ENCODE data around the gene MAD2L2. TPM values are rescaled to one million over a fixed set of nuclear protein-coding genes. Genes with fewer than 3 reads are reported as not detected.

The MAD2L2 gene
- total RNA-seq, 1 donor from 2014 or later = 43.4 TPM

DNA sequence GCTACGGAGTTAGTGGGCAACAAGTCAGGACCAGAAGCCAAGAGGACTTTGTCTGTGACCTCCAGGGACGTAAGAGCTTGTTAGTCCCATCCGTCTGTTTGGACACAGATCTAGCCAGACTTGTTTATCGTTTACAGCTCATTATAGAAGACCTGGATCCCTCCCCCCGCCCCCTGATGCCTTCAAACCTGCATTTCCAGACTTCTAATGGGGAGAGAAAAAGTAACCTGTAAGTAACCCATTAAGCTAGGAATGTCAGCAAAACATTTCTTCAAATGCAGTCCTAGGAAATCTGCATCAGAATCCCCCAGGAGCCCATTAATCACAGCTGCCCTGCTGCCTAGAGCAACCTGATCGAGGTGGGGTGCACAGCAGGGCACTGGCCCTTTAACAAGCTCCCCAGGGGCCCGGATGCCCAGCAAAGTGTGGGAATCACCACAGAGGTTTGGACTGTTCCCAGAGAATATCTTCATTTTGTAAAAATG, 1.4 kb upstream of the MAD2L2 start:
- DNase-seq = no peak

DNA sequence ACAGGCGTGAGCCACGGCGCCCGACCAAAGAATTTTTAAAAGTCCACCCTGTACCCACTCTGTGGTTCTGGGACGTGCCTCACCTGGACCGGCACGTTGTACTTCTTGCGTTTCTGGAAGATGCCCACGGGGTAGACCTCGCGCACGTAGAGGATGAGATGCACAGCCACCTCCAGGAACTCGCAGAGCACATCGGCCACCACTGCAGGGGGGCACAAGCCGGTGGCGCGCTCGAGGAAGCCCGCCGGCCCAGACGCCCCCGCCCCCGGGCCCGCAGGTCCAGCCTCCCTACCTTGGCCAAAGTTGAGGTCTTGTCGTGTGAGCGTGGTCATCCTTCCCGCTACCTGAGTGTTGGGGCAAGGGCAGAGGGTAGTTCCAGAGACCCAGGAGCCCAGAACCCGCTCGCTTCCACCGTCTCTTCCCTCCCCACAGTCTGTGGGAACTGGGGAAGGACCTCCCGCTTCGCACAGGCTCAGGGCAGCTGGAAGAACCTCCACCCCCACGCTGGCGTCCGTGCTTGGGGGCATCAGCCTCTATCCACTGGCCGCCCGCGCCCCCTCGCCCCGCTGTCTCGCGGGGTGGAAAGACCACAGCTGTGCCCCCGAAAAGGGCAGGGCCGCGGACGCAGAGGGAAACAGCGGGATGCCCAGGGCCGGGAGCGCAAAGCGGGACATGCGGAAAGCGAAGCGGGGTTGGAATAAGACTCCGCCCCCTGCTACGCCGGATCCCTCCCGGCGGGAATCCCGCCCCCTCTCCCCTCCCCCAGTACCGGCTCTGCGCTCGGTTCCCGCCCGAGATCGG, 478 bp downstream of the MAD2L2 start:
- no peak for DNase-seq

DNA sequence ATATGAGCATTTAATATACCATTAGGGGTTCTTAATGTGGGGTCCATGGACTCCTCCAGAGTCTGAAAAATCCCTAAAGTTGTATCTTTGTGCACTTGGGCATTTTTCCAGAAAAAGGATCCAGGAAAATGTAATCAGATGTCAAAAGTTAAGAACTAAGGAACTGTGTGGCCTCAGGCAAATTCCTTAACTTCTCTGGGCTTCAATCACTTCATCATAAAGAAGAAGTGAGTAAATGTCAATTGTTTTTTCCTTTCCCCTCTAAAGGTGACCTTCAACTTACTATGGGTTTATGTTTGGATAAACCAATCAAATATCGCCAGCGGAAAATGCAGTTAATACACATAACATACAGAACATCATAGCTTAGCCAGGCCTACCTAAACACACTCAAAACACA, 2.5 kb downstream of the MAD2L2 start:
- DNase-seq = no peak

DNA sequence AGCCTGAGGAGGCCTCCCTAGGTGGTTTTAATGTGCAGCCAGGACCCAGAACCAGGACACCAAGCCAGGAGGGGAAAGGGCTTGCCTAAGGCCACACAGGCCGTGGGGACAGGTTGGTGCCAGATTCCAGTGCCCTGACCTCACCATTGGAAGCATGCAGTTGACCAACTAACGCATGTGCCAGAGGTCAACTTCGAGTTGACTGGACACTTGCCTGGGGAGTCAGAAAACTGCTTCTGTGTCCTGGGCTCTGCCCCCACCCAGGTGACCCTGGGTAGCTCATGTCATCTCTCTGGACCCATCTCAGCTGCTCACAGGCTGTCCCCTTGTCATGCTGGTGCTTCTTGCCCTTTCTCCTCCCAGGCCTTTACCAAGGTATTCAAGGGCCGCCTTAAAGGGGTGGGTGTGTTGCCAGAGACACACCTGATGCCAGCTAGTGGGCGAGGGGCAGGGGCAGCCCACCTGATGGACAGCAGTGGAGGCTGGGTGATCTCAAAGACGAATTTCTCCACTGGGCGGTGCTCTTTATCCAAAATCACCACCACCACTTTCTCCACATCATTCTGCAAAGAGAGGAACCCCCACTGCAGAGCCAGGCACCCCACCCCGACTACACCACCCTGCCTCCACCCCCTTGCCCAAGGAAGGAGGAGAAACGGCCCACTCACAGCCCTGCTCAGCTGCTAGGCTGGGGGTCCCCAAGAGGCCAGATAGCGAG, 4.4 kb downstream of the MAD2L2 start:
- no peak for DNase-seq

DNA sequence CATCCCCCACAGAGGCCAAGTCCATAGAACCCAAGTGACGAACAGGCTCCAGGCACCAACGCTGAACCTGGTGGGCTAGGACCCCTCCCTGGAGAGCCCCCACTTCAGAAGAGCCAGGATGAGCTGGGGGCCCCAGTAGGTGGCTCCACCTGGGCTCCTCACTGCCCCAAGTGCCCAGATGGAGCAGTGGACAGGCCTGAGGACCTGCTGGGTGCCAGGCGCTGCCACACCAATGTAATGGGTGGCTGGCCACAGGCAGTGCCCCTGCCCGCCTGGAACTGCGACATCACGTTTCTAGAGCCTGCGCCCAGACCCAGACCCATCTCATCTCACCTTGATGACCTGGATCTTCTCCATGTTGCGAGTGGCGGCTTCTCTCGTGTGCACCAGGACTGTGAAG, 5.6 kb downstream of the MAD2L2 start:
- no peak for DNase-seq

DNA sequence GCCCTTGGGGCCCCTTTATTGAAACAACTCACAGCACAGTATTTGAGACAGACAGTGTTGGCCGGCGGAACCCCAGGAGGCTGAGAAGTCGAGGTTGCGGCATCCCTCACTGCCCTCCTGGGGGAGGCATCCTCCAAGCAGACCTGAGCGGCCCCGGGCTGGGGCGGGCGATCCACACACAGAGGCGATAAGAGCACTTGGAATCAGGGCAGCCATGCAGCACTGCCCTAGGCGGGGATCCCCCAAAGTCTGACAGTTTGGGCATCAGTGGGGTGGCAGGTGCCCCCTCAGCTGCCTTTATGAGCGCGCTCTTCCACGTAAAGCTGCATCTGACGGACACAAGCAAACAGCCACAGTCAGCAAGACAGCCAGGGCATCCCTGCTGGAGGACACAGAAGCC, 6.5 kb downstream of the MAD2L2 start:
- no peak for DNase-seq

DNA sequence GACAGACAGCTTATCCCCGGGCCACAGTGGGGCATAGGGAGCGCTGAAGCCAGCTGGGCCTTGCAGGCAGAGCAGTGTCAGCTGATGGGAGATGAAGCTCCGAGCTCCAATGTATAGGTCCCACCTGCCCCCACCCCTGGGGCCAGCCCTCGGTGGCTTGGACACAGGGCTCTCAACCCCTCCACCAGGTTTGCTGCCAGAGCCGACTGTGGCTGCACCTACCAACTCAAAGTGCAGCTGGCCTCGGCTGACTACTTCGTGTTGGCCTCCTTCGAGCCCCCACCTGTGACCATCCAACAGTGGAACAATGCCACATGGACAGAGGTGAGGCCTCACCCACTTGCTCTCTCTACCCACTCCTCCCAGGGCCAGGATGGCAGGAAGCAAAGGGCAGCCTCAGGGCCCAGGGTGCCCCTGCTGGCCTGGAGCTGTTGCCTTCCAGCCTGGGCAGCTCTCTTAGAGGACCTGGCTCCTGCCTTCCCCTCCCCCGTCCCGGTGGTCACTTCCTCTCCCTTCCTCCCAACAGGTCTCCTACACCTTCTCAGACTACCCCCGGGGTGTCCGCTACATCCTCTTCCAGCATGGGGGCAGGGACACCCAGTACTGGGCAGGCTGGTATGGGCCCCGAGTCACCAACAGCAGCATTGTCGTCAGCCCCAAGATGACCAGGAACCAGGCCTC, 7.7 kb downstream of the MAD2L2 start:
- DNase-seq = no peak

DNA sequence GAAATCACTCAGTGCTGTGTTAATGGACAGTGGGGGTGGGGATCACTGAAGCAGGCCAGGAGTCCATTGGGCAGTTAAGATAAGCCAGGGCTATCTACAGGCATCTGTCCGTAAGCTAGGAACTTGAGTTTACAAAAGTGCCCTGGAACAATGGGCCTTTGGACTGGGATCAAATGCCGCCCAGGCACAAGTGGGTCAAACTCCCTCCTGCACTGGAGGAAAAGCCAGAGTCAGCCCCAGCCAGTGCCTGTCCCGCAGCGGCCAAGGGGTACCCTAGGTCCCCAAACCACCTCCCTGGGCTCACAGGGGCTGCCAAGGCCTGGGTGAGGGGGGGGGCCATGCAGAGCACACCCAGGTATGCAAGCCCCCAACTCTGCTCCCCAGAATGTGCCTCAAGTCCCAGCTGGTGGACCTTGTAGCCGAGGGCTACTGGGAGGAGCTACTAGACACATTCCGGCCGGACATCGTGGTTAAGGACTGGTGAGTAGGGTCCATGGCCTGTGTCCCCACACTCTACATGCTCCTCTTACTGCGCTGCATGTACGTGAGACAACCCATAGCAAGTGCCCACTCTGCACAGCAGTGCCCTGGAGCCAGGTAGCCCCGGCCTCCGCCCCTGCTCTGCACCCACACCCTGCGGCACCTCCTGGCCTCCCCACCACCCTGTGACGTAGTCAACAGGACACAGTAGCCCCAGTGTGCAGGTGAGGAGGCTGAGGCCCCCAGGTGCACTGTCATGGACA, 9.2 kb downstream of the MAD2L2 start:
- no peak for DNase-seq

DNA sequence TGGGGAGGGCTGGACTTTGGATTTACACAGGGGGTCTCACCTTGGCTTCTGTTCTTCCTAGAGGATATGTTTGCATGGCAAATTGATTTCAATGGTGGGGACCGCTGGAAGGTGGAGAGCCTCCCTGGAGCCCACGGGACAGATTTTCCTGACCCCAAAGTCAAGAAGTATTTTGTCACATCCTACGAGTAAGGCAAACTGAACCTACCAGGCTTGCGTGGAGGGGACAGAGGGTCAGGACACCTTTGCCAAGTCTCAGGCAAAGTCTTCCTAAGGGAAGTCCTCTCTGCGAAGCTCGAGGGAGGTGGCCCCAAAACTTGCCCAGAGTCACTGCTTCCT, 9.8 kb downstream of the MAD2L2 start:
- no peak for DNase-seq

DNA sequence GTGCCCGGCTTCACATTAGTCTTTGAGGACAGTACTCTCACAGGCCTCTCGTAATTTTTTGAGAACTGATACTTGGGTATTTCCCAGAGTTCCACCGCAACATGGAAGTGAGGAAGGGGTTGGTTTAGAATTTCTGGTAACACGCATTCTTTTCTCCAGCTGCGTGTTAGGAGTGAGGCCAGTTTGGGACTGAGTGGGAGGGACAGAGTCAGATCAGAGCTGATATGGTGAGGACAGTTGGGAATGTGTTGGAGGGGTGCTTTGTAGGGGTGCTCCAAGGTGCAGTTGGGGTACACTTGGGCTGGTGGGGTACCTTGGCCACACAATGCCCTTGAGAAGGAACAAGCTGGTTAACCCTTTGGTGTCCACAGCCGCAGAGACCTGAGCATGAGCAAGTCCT, 10.2 kb downstream of the MAD2L2 start:
- DNase-seq = no peak

DNA sequence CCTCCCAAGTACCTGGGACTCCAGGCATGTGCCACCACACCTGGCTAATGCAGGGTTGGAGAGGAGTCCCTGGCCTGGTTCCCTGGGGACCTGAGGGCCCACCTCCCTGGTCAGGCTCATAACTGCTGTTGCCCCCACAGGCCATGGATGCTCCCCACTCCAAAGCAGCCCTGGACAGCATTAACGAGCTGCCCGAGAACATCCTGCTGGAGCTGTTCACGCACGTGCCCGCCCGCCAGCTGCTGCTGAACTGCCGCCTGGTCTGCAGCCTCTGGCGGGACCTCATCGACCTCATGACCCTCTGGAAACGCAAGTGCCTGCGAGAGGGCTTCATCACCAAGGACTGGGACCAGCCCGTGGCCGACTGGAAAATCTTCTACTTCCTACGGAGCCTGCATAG, 12.4 kb downstream of the MAD2L2 start:
- DNase-seq = no peak

DNA sequence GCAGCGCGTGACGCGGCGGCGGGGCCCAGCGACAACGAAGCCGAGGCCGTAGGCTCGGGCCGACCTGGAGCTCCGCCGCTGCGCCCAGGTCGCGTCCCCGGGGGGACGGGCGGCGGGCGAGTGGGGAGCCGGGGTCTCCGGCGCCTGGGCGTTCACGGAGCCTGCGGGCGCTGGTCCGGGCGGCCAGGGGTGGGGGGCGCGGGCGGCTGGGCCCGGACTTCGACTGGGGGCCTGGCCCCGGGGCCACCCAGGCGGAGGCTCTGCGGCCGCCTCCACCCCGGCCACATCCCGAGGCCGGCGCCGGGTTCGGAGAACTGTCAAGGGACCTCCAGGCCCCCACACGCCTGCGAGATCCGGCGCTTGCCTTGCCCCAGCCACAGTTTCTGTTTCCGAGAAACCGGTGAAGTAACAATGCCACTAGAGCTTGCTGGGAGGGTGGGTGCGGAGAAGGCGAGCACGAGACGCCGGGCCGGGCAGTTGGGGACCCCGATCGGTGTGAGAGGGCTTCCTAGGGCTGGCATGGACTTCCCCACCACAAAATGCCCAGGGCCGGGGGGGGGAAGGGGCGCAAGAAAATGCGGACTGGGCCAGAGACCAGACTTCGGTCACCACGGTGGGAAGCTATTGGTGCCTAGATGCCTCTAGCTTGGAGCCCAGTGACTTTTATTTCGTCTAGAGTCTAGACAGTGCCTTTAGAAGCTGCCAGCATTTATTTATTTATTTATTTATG, 16.4 kb downstream of the MAD2L2 start:
- no peak for DNase-seq

DNA sequence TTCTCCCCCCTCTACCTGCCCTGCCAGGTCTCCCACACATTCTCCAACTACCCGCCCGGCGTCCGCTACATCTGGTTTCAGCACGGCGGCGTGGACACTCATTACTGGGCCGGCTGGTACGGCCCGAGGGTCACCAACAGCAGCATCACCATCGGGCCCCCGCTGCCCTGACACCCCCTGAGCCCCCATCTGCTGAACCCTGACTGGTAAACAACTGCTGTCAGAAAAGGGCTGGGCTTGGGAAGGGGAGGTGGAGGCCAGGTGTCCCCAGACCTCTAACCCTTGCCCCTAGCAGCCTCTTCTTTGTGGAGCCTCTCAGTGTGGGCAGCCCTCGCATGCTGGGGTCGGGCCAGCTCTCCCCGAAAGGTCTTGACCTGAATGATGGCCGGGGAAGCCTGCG, 19.8 kb downstream of the MAD2L2 start:
- DNase-seq = no peak

DNA sequence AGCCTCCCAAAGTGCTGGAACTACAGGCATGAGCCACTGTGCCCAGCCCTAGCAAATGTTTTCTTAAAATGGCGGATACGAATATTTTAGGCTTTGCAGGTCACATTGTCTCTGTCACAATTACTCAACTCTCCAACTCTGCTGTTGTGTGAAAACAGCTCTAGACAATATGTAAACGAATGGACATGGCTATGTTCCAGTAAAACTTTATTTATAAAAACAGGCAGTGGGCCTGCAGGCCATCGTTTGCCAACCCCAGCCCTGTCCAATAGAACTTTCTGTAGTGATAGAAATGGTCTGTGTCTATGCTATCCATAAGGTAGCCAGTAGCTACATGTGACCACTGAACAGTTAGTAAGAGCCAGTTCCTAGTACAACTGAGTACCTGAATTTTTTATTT, 21.2 kb downstream of the MAD2L2 start:
- DNase-seq = no peak

DNA sequence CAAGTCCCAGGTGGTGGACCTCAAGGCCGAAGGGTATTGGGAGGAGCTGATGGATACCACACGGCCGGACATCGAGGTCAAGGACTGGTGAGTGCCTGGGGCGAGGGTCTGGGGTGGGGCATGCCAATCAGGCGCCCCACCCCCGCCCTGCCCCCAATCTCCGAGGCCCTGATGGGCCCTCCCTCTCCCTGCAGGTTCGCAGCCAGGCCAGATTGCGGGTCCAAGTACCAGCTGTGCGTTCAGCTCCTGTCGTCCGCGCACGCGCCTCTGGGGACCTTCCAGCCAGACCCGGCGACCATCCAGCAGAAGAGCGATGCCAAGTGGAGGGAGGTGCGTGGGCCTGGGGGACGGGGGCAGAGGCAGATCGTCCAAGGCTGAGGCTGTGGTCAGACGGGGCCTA, 22.4 kb downstream of the MAD2L2 start:
- DNase-seq = no peak

DNA sequence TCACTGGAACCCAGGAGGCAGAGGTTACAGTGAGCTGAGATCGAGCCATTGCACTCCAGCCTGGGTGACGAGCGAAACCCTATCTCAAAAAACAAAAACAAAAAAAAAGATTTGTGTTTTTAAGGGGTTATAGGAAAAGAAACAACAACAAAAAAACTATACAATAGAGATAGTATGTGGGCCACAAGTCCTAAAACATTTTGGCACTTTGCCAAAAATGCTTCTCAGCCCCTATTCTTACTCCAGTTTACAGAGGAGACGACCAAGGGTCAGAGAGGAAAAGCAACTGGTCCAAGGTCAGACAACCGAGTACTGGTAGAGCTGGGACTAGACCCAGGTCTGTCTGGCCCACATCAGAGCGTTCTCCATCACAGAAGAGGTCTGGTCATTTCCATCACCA, 23.3 kb downstream of the MAD2L2 start:
- DNase-seq = no peak

DNA sequence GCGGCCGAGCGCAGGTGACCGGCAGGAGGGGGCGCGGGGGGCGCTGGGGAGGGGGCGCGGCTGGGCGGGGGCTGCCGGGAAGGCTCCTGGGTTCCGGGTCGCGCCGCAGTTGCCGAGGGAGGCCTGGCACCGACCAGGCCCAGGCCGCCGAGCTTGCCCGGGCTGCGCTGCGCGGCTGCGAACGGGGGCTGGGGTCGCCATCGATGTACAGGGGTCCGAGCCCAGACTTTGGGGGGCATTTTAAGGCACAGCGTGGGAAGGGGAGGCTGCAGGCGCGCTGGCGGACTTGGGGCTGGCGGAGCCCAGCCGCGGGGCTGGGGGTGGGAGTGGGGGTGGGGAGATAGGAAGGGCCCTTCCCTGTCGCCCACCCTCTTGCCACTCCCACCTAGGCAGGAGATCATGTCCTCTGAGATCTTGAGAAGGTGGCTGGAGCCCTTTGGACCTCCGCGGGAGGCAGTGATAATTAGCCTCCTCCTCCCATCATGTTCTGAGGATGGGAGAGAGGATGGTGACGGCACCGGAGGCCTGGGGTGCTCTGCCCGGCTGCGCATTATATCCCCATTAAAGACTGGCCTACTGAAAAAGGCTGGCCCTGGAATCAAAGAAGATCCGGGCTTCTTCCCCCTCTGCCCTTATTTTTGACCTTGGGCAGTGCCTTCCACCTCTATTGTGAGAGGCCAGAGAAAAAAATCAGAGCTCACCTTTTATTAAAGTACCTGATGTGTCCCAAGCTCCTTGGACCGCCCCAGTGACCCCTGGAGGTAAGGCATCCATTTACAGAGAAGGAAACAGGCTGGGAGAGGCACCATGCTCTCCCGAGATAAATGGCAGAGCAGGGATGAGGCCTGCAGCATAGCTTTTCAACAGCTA, 25.8 kb downstream of the MAD2L2 start:
- no peak for DNase-seq

DNA sequence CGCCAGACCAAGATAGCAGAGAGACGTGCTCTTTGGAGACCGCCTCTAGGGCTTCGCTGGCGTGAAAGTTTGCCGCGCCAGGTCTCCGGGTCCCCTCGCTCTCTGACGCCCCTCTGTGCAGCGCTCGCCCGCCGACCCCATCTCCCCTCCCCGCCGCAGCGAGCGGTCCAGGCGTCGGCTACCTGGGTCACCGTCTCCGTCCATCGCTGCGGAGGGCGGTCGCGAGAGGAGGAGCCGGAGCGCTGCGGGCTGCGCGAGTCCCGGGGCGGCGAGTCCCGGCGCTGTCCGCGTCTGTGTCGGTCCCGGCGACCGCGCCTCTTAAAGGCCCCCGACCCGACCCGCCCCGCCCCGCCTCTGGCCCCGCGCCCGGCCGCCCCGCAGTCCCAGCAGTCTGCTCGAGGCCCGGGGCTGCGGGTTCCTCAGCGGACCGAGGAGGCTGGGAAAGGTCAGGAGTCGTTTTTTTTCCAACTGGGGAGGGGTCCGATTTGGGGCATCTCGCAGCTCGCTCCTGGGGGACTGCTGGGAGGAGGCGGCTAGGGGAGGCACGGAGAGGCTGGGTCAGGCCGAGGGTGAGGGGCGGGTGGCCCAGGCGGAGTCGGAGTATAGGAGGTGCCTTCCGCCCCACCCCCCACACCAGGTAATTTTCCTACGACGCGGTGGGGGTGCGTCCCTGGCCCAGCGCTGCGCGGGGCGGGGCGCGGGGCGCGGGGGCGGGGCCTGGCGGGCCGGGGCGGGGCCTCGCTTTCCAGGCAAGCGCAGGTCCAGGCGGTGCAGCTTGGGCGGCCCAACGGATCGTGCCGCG, 26.6 kb downstream of the MAD2L2 start, which contains the start of the genes FBXO2 and FBXO44:
Gene FBXO2, minus strand, starts transcription at position 293 of the 802 bp plus-strand sequence. Its CDS starts 89 bp downstream, at position 204.
Gene FBXO44, plus strand, starts transcription at position 741 of the 802 bp plus-strand sequence. CDS start 959 bp downstream, outside the sequence.
- DNase-seq = peak; percentile 62

DNA sequence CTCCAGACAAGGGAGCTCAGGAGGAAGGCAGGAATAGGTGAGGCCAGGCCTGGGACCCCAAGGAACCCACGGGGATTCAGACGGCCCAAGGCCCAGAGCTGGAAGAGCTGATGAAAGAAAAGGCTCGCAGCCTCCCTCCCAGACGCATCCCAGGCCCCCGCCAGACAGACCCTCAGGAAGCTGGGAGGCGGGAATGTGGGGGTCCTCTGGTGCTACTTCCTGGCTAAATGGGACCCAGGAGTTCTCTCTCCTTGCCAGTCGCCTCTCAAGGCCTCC, 27.1 kb downstream of the MAD2L2 start:
- no peak for DNase-seq

All from occipital lobe (tissue), 2 donors.